OCI-LY3 (cell line): ENCODE results near the gene PHF13.

Source experiments
- CTCF ChIP-seq: fragments of 200-600, 300-600 bp; sonication (generic); IDR thresholded peaks from 2 replicates; pipeline ENCODE4 v1.5.1; 2014; ENCODE audit warnings: antibody characterized with exemption, low read length, low read depth
- EZH2phosphoT487 ChIP-seq: fragments of 200-600 bp; shearing (Covaris generic); IDR thresholded peaks from 2 replicates; pipeline ENCODE4 v1.6.1; 2018; ENCODE audit warnings: antibody characterized with exemption, mixed run types, low read depth

DNA sequence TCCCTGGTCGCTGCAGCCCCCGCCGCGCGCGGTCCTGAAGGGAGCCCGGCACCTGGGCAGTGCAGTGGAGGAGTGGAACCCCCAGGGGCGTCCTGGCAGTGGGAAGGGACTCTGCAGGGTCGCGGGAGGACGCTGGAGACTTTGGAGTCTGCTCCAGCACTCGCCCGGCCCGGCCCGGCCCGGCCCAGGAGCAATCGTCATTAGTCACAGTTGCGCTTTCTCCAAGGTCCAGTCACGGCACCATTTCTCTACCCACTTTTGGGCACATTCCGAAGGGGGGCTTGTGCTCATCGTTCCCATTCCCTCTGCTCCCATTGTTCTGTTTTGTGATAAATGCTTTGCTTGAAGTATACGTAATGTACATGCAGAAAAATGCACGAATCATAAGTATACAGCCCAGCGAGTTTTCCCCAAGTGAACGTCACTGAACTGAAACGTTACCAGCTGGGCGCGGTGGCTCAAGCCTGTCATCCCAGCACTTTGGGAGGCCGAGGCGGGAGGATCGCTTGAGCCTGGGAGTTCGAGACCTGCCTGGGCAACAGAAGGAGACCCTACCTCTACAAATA lies 12.1 kb downstream of the PHF13 start:
- TF ChIP-seq CTCF (no peak), EZH2phosphoT487 (no peak)
